ENCODE results near the gene LGALS4. TPM values are rescaled to one million over a fixed set of nuclear protein-coding genes. Genes with fewer than 3 reads are reported as not detected.

The LGALS4 gene
- not detected in 2 replicates for total RNA-seq

GRCh38 chr19:38812841-38813320 is at the start of gene LGALS4:
Gene LGALS4, minus strand, starts transcription at chr19:38812945. Its CDS starts 59 bp downstream, at chr19:38812886.

GRCh38 chr19:38849860-38850435 is 37.2 kb upstream of the LGALS4 start, which contains the start of gene HNRNPL:
Gene HNRNPL, minus strand, starts transcription at chr19:38849986. Its CDS starts 20 bp downstream, at chr19:38849966.

GRCh38 chr19:38788478-38789243 is 24.1 kb downstream of the LGALS4 start, which contains the start of gene LGALS7B:
Gene LGALS7B, plus strand, starts transcription at chr19:38789200. Its CDS starts 27 bp downstream, at chr19:38789227.

GRCh38 chr19:38773469-38774177 is 39.1 kb downstream of the LGALS4 start, which contains the start of gene LGALS7:
Gene LGALS7, minus strand, starts transcription at chr19:38773517. Its CDS starts 25 bp downstream, at chr19:38773492.

Other genes starting within 250 kb of the LGALS4 start
- gene MAP4K1, start 195.0 kb downstream of the LGALS4 start, total RNA-seq = 0.15 and 0.47 TPM in 2 replicates
- gene EIF3K, start 193.8 kb downstream of the LGALS4 start, total RNA-seq = 607 and 644 TPM in 2 replicates
- 394 and 403 TPM in 2 replicates for gene ACTN4, start 165.3 kb downstream of the LGALS4 start, total RNA-seq
- gene CAPN12, start 68.5 kb downstream of the LGALS4 start, total RNA-seq = 9.0 and 11.1 TPM in 2 replicates
- not detected in 2 replicates for gene LGALS7, start 39.4 kb downstream of the LGALS4 start, total RNA-seq
- 235 and 1,076 TPM in 2 replicates for gene LGALS7B, start 23.7 kb downstream of the LGALS4 start, total RNA-seq
- gene ECH1, start 18.8 kb upstream of the LGALS4 start, total RNA-seq = 43.7 and 53.1 TPM in 2 replicates
- 176 and 276 TPM in 2 replicates for gene HNRNPL, start 37.0 kb upstream of the LGALS4 start, total RNA-seq
- gene RINL, start 65.3 kb upstream of the LGALS4 start, total RNA-seq = 7.9 and 12.2 TPM in 2 replicates
- gene SIRT2, start 86.7 kb upstream of the LGALS4 start, total RNA-seq = 48.7 and 64.2 TPM in 2 replicates
- 21.0 and 31.2 TPM in 2 replicates for gene NFKBIB, start 87.0 kb upstream of the LGALS4 start, total RNA-seq
- not detected in 2 replicates for gene CCER2, start 99.2 kb upstream of the LGALS4 start, total RNA-seq
- gene SARS2, start 117.8 kb upstream of the LGALS4 start, total RNA-seq = 30.1 and 45.1 TPM in 2 replicates
- 57.1 and 114 TPM in 2 replicates for gene MRPS12, start 118.0 kb upstream of the LGALS4 start, total RNA-seq
- gene FBXO17, start 162.8 kb upstream of the LGALS4 start, total RNA-seq = 19.6 and 24.5 TPM in 2 replicates
- 11.3 and 16.8 TPM in 2 replicates for gene FBXO27, start 219.6 kb upstream of the LGALS4 start, total RNA-seq